HepG2 (cell line): ENCODE measurements around the gene GNA15. TPM values are rescaled to one million over a fixed set of nuclear protein-coding genes. Genes with fewer than 3 reads are reported as not detected.
"Not testable (repeated sequence)": the region's sequence is repeated elsewhere in the genome, so short reads cannot be mapped to it uniquely, and the experiment has no call there.

ENCODE experiments used
- ATAC-seq: fragments of 200-7000 bp; cut with Tn5 transposase; 3 replicates; pipeline ENCODE4 v1.9.1; 2020; ENCODE audit warnings: mild to moderate bottlenecking, moderate library complexity
- BruUV-seq: library from RNA; stranded (reverse); fragments of 400-500 nt; replicated peaks from 2 replicates; lab custom pipeline; 2021; lab: Mats Ljungman, UMichigan
- CTCF ChIA-PET: fragments of 300-600 bp; formaldehyde crosslinking; extraction: SDS; loops from one replicate; lab custom pipeline; 2021; ENCODE audit warnings: low total read pairs, inconsistent platforms, low intra/inter-chr PET ratio; lab: Yijun Ruan, JAX
- POLR2A ChIA-PET: fragments of 350-600 bp; sonication (Branson Sonifier 250); formaldehyde crosslinking; loops from one replicate; lab custom pipeline; 2020; ENCODE audit warnings: antibody characterized with exemption, inconsistent platforms; lab: Yijun Ruan, JAX
- DNase-seq: peaks from one replicate; pipeline ENCODE4 v3.0.0-alpha.2; 2015; ENCODE audit warnings: low spot score
- FAIRE-seq: peaks from 3 replicates; lab custom pipeline; 2011; peaks lifted over from hg19 to GRCh38; lab: Jason Lieb, UNC
- H2AFZ ChIP-seq: one replicate; pipeline ENCODE4 v1.6.1; 2011; ENCODE audit warnings: low read length, inconsistent platforms
- H3K27ac ChIP-seq: fragments of 300-600 bp; 3 replicates; pipeline ENCODE4 v1.8.0; 2011; ENCODE audit warnings: mixed run types, mild to moderate bottlenecking, mixed read lengths, low read length, inconsistent platforms; ENCODE audit not compliant: insufficient read depth; ENCODE audit errors: extremely low read length
- H3K27me3 ChIP-seq, 2 experiments: fragments of 200-600 bp in 1 of 2; 2 replicates in 1 of 2; 3 replicates in 1 of 2; pipeline versions ENCODE4 v1.6.0 to v1.8.0; 2011; ENCODE audit warnings: low read length in 2 of 2, mild to moderate bottlenecking in 2 of 2, moderate library complexity in 2 of 2, inconsistent platforms in 1 of 2; ENCODE audit not compliant: insufficient read depth in 2 of 2, control insufficient read depth in 1 of 2
- H3K36me3 ChIP-seq, 2 experiments: fragments of 200-600 bp in 1 of 2; replicated peaks in 1 of 2; 2 replicates in 1 of 2; 3 replicates in 1 of 2; pipeline versions ENCODE4 v1.5.1 to v1.8.0; 2011; ENCODE audit warnings: low read length in 2 of 2, inconsistent platforms in 1 of 2; ENCODE audit not compliant: insufficient read depth in 2 of 2, control insufficient read depth in 1 of 2
- H3K4me1 ChIP-seq: 2 replicates; pipeline ENCODE4 v1.5.1; 2012; ENCODE audit warnings: low read length, inconsistent platforms; ENCODE audit not compliant: insufficient read depth
- H3K4me2 ChIP-seq: 2 replicates; pipeline ENCODE4 v1.6.0; 2011; ENCODE audit warnings: low read depth, low read length, inconsistent platforms
- H3K4me3 ChIP-seq, 3 experiments: fragments of 200-600 bp in 1 of 3; sonication (generic), shearing (Covaris generic) in 1 of 3; replicated peaks in 1 of 3; 2 replicates each; pipeline ENCODE4 v1.5.1; 2011 to 2016; ENCODE audit warnings: low read length in 3 of 3, inconsistent platforms in 2 of 3, low read depth in 2 of 3, mild to moderate bottlenecking in 2 of 3, control low read depth in 1 of 3, mixed read lengths in 1 of 3; ENCODE audit not compliant: insufficient read depth in 1 of 3
- H3K79me2 ChIP-seq: one replicate; pipeline ENCODE4 v1.6.1; 2011; ENCODE audit warnings: low read length, inconsistent platforms; ENCODE audit not compliant: insufficient read depth
- H3K9ac ChIP-seq: 2 replicates; pipeline ENCODE4 v1.6.0; 2011; ENCODE audit warnings: mild to moderate bottlenecking, low read depth, low read length, inconsistent platforms; ENCODE audit not compliant: insufficient read depth
- H3K9me3 ChIP-seq: 2 replicates; pipeline ENCODE4 v1.5.1; 2012; ENCODE audit warnings: mild to moderate bottlenecking, low read length
- H4K20me1 ChIP-seq: 2 replicates; pipeline ENCODE4 v1.6.0; 2011; ENCODE audit warnings: inconsistent platforms, mild to moderate bottlenecking, low read length, moderate library complexity; ENCODE audit not compliant: insufficient read depth
- CTCF ChIP-seq: sonication (generic); formaldehyde crosslinking; IDR thresholded peaks from 2 replicates; pipeline ENCODE4 v1.5.0; 2020; ENCODE audit warnings: mild to moderate bottlenecking, missing genetic modification reagents, moderate library complexity
- FOSL2 ChIP-seq: sonication (generic); formaldehyde crosslinking; IDR thresholded peaks from 2 replicates; pipeline ENCODE4 v1.4.0; 2020; ENCODE audit warnings: missing genetic modification reagents
- GMEB1 ChIP-seq: sonication (generic); formaldehyde crosslinking; IDR thresholded peaks from 2 replicates; pipeline ENCODE4 v1.5.1; 2020; ENCODE audit warnings: missing genetic modification reagents, mild to moderate bottlenecking, borderline replicate concordance
- ISL2 ChIP-seq: sonication (generic); formaldehyde crosslinking; IDR thresholded peaks from 2 replicates; pipeline ENCODE4 v1.5.0; 2020; ENCODE audit warnings: missing genetic modification reagents
- ISX ChIP-seq: sonication (generic); formaldehyde crosslinking; conservative IDR thresholded peaks from 2 replicates; pipeline ENCODE4 v1.5.0; 2020; ENCODE audit warnings: missing genetic modification reagents
- SNAI1 ChIP-seq: sonication (generic); formaldehyde crosslinking; IDR thresholded peaks from 2 replicates; pipeline ENCODE4 v1.5.0; 2020; ENCODE audit warnings: mild to moderate bottlenecking, missing genetic modification reagents, borderline replicate concordance
- ZMAT3 ChIP-seq: sonication (generic); formaldehyde crosslinking; conservative IDR thresholded peaks from 2 replicates; pipeline ENCODE4 v1.7.0; 2021; ENCODE audit warnings: missing genetic modification reagents
- ZNF281 ChIP-seq: sonication (generic); formaldehyde crosslinking; IDR thresholded peaks from 2 replicates; pipeline ENCODE4 v1.4.0; 2020; ENCODE audit warnings: missing genetic modification reagents, borderline replicate concordance
- ZNF414 ChIP-seq: sonication (generic); formaldehyde crosslinking; IDR thresholded peaks from 2 replicates; pipeline ENCODE4 v1.5.0; 2020; ENCODE audit warnings: missing genetic modification reagents
- ZNF780A ChIP-seq: sonication (generic); formaldehyde crosslinking; IDR thresholded peaks from 2 replicates; pipeline ENCODE4 v1.8.0; 2022; ENCODE audit warnings: mild to moderate bottlenecking, missing genetic modification reagents, moderate library complexity
- ZSCAN22 ChIP-seq: sonication (generic); formaldehyde crosslinking; IDR thresholded peaks from 2 replicates; pipeline ENCODE4 v1.4.0; 2020; ENCODE audit warnings: mild to moderate bottlenecking, missing genetic modification reagents
- ZSCAN9 ChIP-seq: IDR thresholded peaks from 2 replicates; pipeline ENCODE4 v1.6.1; 2016; ENCODE audit warnings: borderline replicate concordance
- ZZZ3 ChIP-seq: sonication (generic); formaldehyde crosslinking; IDR thresholded peaks from 2 replicates; pipeline ENCODE4 v1.4.0; 2020; ENCODE audit warnings: missing genetic modification reagents, mild to moderate bottlenecking, borderline replicate concordance
- WGBS: methylation state at CpG from one replicate; pipeline ENCODE4 v1.1.6; 2017; ENCODE audit warnings: low lambda C conversion rate; 5-methylcytosine and 5-hydroxymethylcytosine counted together
- in situ Hi-C: cut with HindIII; loops from 2 replicates; pipeline ENCODE4 v1.10.0; 2017; ENCODE audit warnings: low pct_unique_long_range_greater_than_20kb; ENCODE audit not compliant: extremely low pct_ligation_motif_present
- intact Hi-C: fragments of 100-400 bp; cut with micrococcal nuclease; formaldehyde crosslinking; loops from one replicate; pipeline ENCODE4 v1.10.0; 2022; ENCODE audit not compliant: unreplicated experiment
- polyA plus RNA-seq, 8 experiments: library from polyadenylated mRNA; depleted of rRNA in 3 of 8; stranded (reverse) in 7 of 8; unstranded in 1 of 8; fragments of >200 nt; fragmentation: Illumina TruSeq in 4 of 8; extraction: Trizol in 4 of 8; gene quantifications; 2 replicates each; pipeline versions ENCODE4 v1.2.1 to v1.2.3, GENCODE V29; 2011 to 2016; ENCODE audit warnings: low read depth in 4 of 8, missing spikeins in 1 of 8, mixed read lengths in 1 of 8; ENCODE audit not compliant: insufficient read depth in 1 of 8
- total RNA-seq, 5 experiments: library from RNA; depleted of rRNA; stranded (reverse); fragments of >200 nt; fragmentation: Illumina TruSeq; extraction: Trizol; gene quantifications; 2 replicates each; pipeline ENCODE4 v1.2.3, GENCODE V29; 2016; ENCODE audit warnings: low read depth in 1 of 5

Gene GNA15
- total and polyA plus RNA-seq, 2 of the 13 experiments (the other 11 are each of a cell fraction or from before 2014, with no cell fraction given): not detected

- no peak for TF ChIP-seq CTCF (CRISPR knock-in tag)
- no peak for TF ChIP-seq ZNF414 (CRISPR knock-in tag)
- TF ChIP-seq GMEB1 (CRISPR knock-in tag): no peak
- no peak for TF ChIP-seq ISX (CRISPR knock-in tag)
- no peak for TF ChIP-seq ZZZ3 (CRISPR knock-in tag)
- no peak for TF ChIP-seq ZNF780A
- peak; percentile 44; the same call in 1 of the 2 replicates for TF ChIP-seq ZNF281 (CRISPR knock-in tag)
- TF ChIP-seq ZSCAN9 (CRISPR knock-in tag): peak; percentile 100
- no peak for TF ChIP-seq ZMAT3 (CRISPR knock-in tag)
- no peak for TF ChIP-seq ZSCAN22
- TF ChIP-seq ISL2 (CRISPR knock-in tag): no peak
- peak; percentile 47 for TF ChIP-seq FOSL2
- TF ChIP-seq SNAI1: no peak
Observed at GRCh38 chr19:3171894-3172672, 36.2 kb downstream of the GNA15 start (continued).

GRCh38 chr19:3172673-3173000, 36.8 kb downstream of the GNA15 start:
- ATAC-seq, H3K79me2 ChIP-seq, H3K9ac ChIP-seq, H3K27me3 ChIP-seq, DNase-seq, BruUV-seq, in situ Hi-C loops, CTCF ChIA-PET, H3K27ac ChIP-seq, intact Hi-C loops, H3K9me3 ChIP-seq, H3K36me3 ChIP-seq, H4K20me1 ChIP-seq, FAIRE-seq, H2AFZ ChIP-seq: not testable (repeated sequence)
- 51% methylated on average over 5 of the region's 6 CpGs for WGBS
- H3K4me3 ChIP-seq: peak overlapping the region in 1 of 3 experiments; percentile 33; a peak in 1 of 6 replicates
- H3K4me1 ChIP-seq: peaks cover 48% of the 10 kb centered on the region
- H3K4me2 ChIP-seq: peak overlapping the region; percentile 57
- POLR2A ChIA-PET: interaction anchor here (0.7 kb wide), 1 partner anchor 11 kb away, joined by 3 read pairs; no protein-coding TSS in a partner anchor
